ENCODE data around the gene ACD.

DNA sequence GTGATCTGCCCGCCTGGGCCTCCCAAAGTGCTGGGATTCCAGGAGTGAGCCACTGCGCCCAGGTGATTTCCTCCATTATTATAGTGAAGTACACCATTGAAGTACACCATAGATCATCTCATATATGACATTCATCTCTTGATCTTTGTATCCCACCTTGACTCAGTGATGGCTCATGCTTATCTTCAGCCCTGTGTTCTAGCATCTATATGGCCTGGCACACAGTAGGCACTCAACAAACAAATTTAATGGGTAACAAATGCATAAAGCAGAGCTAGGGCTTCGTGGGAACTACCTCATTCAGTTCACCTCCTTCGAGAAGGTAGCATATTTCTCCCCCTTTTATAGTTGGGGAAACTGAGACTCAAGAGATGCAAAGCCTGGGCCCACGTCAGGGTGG lies 5.5 kb upstream of the ACD start:
- no peak for TF ChIP-seq POLR2A (IDR thresholded peaks at IDR 0.05; ENCODE audit: low read length)
- TF ChIP-seq GATA1 (IDR thresholded peaks at IDR 0.05; ENCODE audit: low read depth, low read length): no peak

Measured in erythroblast (primary cell).